GM12891 (cell line): ENCODE data around the gene UBE2M.

ENCODE experiments used
- POLR2A ChIP-seq: IDR thresholded peaks from 2 replicates; pipeline ENCODE4 v1.6.1; 2011; ENCODE audit warnings: low read depth, low read length, control low read depth
- POLR2AphosphoS5 ChIP-seq: IDR thresholded peaks from 2 replicates; pipeline ENCODE4 v1.6.1; 2011; ENCODE audit warnings: low read depth, low read length, control low read depth
- POU2F2 ChIP-seq: IDR thresholded peaks from 2 replicates; pipeline ENCODE4 v1.6.1; 2011; ENCODE audit warnings: low read depth, mild to moderate bottlenecking, control low read depth, low read length, moderate library complexity
- SPI1 ChIP-seq: IDR thresholded peaks from 2 replicates; pipeline ENCODE4 v1.6.1; 2011; ENCODE audit warnings: low read depth, low read length, control low read depth
- TAF1 ChIP-seq: IDR thresholded peaks from 2 replicates; pipeline ENCODE4 v1.6.1; 2011; ENCODE audit warnings: low read depth, low read length, control low read depth

DNA sequence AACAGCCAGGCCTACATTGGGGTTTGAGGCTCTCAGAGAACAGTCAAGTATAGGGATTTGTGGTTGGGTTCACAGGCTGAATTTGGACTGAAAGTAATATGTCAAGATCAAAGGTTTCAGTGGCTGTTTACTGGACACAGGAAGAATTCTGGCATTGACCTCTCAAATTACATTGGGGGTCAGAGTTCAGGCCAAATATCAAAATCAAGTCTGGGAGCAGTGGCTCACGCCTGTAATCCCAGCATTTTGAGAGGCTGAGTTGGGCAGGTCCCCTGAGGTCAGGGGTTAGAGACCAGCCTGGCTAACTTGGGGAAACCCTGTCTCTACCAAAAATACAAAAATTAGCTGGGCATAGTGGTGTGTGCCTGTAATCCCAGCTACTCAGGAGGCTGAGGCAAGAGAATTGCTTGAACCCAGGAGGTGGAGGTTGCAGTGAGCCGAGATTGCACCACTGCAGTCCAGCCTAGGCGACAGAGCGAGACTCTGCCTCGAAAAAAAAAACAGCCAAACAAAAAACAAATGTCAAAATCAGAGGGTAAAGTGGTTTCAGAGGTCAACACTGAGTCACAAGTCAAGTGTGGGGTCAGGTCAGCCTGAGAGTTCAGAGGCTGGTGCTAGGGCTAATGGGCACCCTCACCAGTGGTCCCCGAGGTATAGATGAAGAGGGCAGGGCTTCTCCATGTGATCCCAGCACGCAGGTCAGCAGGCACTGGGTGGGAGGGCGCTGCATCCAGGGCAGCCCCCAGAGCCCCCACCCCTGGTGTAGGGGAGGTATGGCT lies 48.1 kb downstream of the UBE2M start:
- no peak for TF ChIP-seq POLR2A
- no peak for TF ChIP-seq POLR2AphosphoS5
- TF ChIP-seq TAF1, result no peak
- no peak for TF ChIP-seq SPI1
- no peak for TF ChIP-seq POU2F2
